Left ventricle myocardium inferior (tissue), 1 donor: Measurements from ENCODE around the gene RIMKLB. TPM values are rescaled to one million over a fixed set of nuclear protein-coding genes. Genes with fewer than 3 reads are reported as not detected.
"Not testable (repeated sequence)": the region's sequence is repeated elsewhere in the genome, so short reads cannot be mapped to it uniquely, and the experiment has no call there.

Source experiments
- DNase-seq: peaks from one replicate; pipeline ENCODE4 v3.0.0-alpha.2; 2020
- H3K27ac ChIP-seq: fragments of 200-600 bp; replicated peaks from 2 replicates; pipeline ENCODE4 v1.8.0; 2021
- H3K27me3 ChIP-seq: fragments of 200-600 bp; 2 replicates; pipeline ENCODE4 v1.8.0; 2021; ENCODE audit warnings: low read depth
- H3K36me3 ChIP-seq: fragments of 200-600 bp; 2 replicates; pipeline ENCODE4 v1.8.0; 2021
- H3K4me1 ChIP-seq: fragments of 200-600 bp; 2 replicates; pipeline ENCODE4 v1.8.0; 2021
- H3K4me3 ChIP-seq: fragments of 200-600 bp; 2 replicates; pipeline ENCODE4 v1.8.0; 2021; ENCODE audit warnings: mild to moderate bottlenecking, moderate library complexity
- H3K9me3 ChIP-seq: fragments of 200-600 bp; replicated peaks from 2 replicates; pipeline ENCODE4 v1.8.0; 2021
- CTCF ChIP-seq: fragments of 200-600 bp; IDR thresholded peaks from 2 replicates; pipeline ENCODE4 v1.8.0; 2021; ENCODE audit warnings: antibody characterized with exemption, mild to moderate bottlenecking, borderline replicate concordance
- intact Hi-C: fragments of 100-400 bp; cut with micrococcal nuclease; formaldehyde crosslinking; loops from one replicate; pipeline ENCODE4 v1.11.0; 2022
- total RNA-seq: library from RNA; stranded (reverse); fragmentation: NEBNext Ultra II Directional; extraction: Animal tissue kit (Norgen Biotek cat#: 25700); gene quantifications from one replicate; pipeline ENCODE4 v1.2.1, GENCODE V29; 2021
- donor health status: DM: no; HTN: yes; CAD: no; lungs with severe emphysema.

Gene RIMKLB
- total RNA-seq, 1 donor from 2014 or later, result 14.0 TPM

GRCh38 chr12:8712572-8712971 lies 14.8 kb downstream of the RIMKLB start:
- Histone ChIP-seq H3K4me3 (no peak overlapping the region), H3K9me3 (no peaks in the 10 kb centered on the region), H3K27me3 (no peaks in the 10 kb centered on the region), H3K27ac (peak overlapping the region; percentile 73), H3K36me3 (peaks cover 9% of the 10 kb centered on the region), H3K4me1 (peaks cover 38% of the 10 kb centered on the region)
- intact Hi-C loops, result no loop called here
- DNase-seq, result no peak
- TF ChIP-seq CTCF, result no peak

GRCh38 chr12:8722286-8722800 lies 24.6 kb downstream of the RIMKLB start:
- no peak for TF ChIP-seq CTCF
- intact Hi-C loops, result no loop called here
- H3K36me3 ChIP-seq, result peaks cover 49% of the 10 kb centered on the region

GRCh38 chr12:8734873-8735381 lies 37.1 kb downstream of the RIMKLB start:
- H3K27ac ChIP-seq, result peak overlapping the region; percentile 17

More at GRCh38 chr12:8722286-8722800, 24.6 kb downstream of the RIMKLB start:
- DNase-seq, result no peak
- no peak overlapping the region for H3K27ac ChIP-seq
- no peak overlapping the region for H3K4me3 ChIP-seq
- H3K4me1 ChIP-seq, result no peaks in the 10 kb centered on the region
- peaks cover 14% of the 10 kb centered on the region for H3K9me3 ChIP-seq
- H3K27me3 ChIP-seq, result no peaks in the 10 kb centered on the region

GRCh38 chr12:8742501-8742900 lies 44.7 kb downstream of the RIMKLB start:
- H3K27me3 ChIP-seq, result no peaks in the 10 kb centered on the region
- peaks cover 9% of the 10 kb centered on the region for H3K4me1 ChIP-seq
- no peak overlapping the region for H3K4me3 ChIP-seq
- intact Hi-C loops, result no loop called here
- DNase-seq, result no peak
- H3K27ac ChIP-seq, result no peak overlapping the region
- no peak for TF ChIP-seq CTCF
- peaks cover 6% of the 10 kb centered on the region for H3K36me3 ChIP-seq
- no peaks in the 10 kb centered on the region for H3K9me3 ChIP-seq

More at GRCh38 chr12:8734873-8735381, 37.1 kb downstream of the RIMKLB start:
- no peak for DNase-seq
- no peak for TF ChIP-seq CTCF
- H3K36me3 ChIP-seq, result peaks cover under 1% of the 10 kb centered on the region
- no peaks in the 10 kb centered on the region for H3K9me3 ChIP-seq
- intact Hi-C loops, result no loop called here
- H3K27me3 ChIP-seq, result no peaks in the 10 kb centered on the region
- peaks cover 29% of the 10 kb centered on the region for H3K4me1 ChIP-seq
- H3K4me3 ChIP-seq, result no peak overlapping the region

- H3K4me3 ChIP-seq, H3K4me1 ChIP-seq, DNase-seq, H3K27ac ChIP-seq, H3K36me3 ChIP-seq, H3K27me3 ChIP-seq, H3K9me3 ChIP-seq, intact Hi-C loops: not testable (repeated sequence)
Observed at GRCh38 chr12:8743121-8743520, 45.3 kb downstream of the RIMKLB start.

DNA sequence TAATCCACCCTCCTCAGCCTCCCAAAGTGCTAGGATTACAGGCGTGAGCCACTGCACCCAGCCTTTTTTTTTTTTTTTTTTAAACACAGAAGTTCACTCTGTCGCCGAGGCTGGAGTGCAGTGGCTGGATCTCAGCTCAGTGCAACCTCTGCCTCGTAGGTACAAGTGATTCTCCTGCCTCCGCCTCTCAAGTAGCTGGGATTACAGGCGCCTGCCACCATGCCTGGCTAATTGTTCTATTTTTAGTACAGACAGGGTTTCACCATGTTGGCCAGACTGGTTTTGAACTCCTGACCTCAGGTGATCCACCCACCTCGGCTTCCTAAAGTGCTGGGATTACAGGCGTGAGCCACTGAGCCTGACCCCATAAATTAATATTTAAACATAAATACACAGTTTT lies 47.8 kb downstream of the RIMKLB start:
- intact Hi-C loops, H3K9me3 ChIP-seq, H3K4me1 ChIP-seq, DNase-seq, H3K27ac ChIP-seq, H3K27me3 ChIP-seq, H3K4me3 ChIP-seq: not testable (repeated sequence)
- peaks cover 12% of the 10 kb centered on the region for H3K36me3 ChIP-seq
